Ishikawa (cell line): Measurements from ENCODE around the gene SMOC1.

ENCODE experiments used
- CEBPB ChIP-seq: IDR thresholded peaks from 2 replicates; pipeline ENCODE4 v1.6.1; 2012
- CREB1 ChIP-seq: IDR thresholded peaks from 2 replicates; pipeline ENCODE4 v1.6.1; 2012; ENCODE audit warnings: low read depth
- EGR1 ChIP-seq: IDR thresholded peaks from 2 replicates; pipeline ENCODE4 v1.6.1; 2012
- EP300 ChIP-seq: IDR thresholded peaks from 2 replicates; pipeline ENCODE4 v1.6.1; 2012; ENCODE audit warnings: borderline replicate concordance
- FOXM1 ChIP-seq: IDR thresholded peaks from 2 replicates; pipeline ENCODE4 v1.6.1; 2012; ENCODE audit warnings: low read depth, borderline replicate concordance
- MAX ChIP-seq: IDR thresholded peaks from 2 replicates; pipeline ENCODE4 v1.6.1; 2012
- NFIC ChIP-seq: IDR thresholded peaks from 2 replicates; pipeline ENCODE4 v1.6.1; 2012
- RAD21 ChIP-seq: IDR thresholded peaks from 2 replicates; pipeline ENCODE4 v1.6.1; 2012; ENCODE audit warnings: low read depth
- TAF1 ChIP-seq: IDR thresholded peaks from 2 replicates; pipeline ENCODE4 v1.6.1; 2012; ENCODE audit warnings: low read depth, mild to moderate bottlenecking
- TCF12 ChIP-seq: IDR thresholded peaks from 2 replicates; pipeline ENCODE4 v1.6.1; 2012; ENCODE audit warnings: low read depth
- TEAD4 ChIP-seq: IDR thresholded peaks from 2 replicates; pipeline ENCODE4 v1.6.1; 2012
- USF1 ChIP-seq: IDR thresholded peaks from 2 replicates; pipeline ENCODE4 v1.6.1; 2012
- YY1 ChIP-seq: IDR thresholded peaks from 2 replicates; pipeline ENCODE4 v1.6.1; 2012; ENCODE audit warnings: low read depth
- ZBTB7A ChIP-seq: IDR thresholded peaks from 2 replicates; pipeline ENCODE4 v1.6.1; 2012; ENCODE audit warnings: low read depth
- TF ChIP-seq, protein P1 (sequence below): IDR thresholded peaks from 2 replicates; pipeline ENCODE4 v1.6.1; 2012; ENCODE audit warnings: low read depth, mild to moderate bottlenecking

Gene SMOC1

GRCh38 chr14:69996216-69996615, 117.0 kb downstream of the SMOC1 start:
- TF ChIP-seq MAX (no peak), EP300 (no peak), TCF12 (no peak), NFIC (no peak), USF1 (no peak), CREB1 (no peak), RAD21 (no peak), EGR1 (no peak), TEAD4 (no peak), ZBTB7A (no peak), CEBPB (no peak), TAF1 (no peak), FOXM1 (no peak)
- TF ChIP-seq, protein P1, sequence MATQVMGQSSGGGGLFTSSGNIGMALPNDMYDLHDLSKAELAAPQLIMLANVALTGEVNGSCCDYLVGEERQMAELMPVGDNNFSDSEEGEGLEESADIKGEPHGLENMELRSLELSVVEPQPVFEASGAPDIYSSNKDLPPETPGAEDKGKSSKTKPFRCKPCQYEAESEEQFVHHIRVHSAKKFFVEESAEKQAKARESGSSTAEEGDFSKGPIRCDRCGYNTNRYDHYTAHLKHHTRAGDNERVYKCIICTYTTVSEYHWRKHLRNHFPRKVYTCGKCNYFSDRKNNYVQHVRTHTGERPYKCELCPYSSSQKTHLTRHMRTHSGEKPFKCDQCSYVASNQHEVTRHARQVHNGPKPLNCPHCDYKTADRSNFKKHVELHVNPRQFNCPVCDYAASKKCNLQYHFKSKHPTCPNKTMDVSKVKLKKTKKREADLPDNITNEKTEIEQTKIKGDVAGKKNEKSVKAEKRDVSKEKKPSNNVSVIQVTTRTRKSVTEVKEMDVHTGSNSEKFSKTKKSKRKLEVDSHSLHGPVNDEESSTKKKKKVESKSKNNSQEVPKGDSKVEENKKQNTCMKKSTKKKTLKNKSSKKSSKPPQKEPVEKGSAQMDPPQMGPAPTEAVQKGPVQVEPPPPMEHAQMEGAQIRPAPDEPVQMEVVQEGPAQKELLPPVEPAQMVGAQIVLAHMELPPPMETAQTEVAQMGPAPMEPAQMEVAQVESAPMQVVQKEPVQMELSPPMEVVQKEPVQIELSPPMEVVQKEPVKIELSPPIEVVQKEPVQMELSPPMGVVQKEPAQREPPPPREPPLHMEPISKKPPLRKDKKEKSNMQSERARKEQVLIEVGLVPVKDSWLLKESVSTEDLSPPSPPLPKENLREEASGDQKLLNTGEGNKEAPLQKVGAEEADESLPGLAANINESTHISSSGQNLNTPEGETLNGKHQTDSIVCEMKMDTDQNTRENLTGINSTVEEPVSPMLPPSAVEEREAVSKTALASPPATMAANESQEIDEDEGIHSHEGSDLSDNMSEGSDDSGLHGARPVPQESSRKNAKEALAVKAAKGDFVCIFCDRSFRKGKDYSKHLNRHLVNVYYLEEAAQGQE, result no peak

DNA sequence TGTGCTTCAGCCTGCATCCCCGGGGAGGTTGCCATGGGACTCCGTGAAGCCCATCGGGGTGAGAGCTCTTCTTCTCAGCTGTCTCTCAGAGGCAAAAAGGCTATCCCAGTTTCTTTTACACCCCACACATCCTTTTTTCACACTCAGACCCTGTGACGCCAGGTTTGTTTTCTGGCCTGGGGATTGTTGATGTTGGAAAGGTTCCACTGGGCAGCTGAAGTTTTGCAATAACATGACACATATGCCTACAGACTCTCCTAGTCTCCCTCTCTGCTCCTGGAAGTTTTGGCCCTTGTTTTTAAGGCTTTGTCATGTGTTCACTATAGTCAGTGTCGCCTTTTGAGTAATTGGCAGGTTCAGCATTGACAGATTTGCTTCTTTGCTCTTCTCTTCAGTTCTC, 118.6 kb downstream of the SMOC1 start:
- TF ChIP-seq CREB1 (no peak), ZBTB7A (no peak), NFIC (no peak), EP300 (no peak)

DNA sequence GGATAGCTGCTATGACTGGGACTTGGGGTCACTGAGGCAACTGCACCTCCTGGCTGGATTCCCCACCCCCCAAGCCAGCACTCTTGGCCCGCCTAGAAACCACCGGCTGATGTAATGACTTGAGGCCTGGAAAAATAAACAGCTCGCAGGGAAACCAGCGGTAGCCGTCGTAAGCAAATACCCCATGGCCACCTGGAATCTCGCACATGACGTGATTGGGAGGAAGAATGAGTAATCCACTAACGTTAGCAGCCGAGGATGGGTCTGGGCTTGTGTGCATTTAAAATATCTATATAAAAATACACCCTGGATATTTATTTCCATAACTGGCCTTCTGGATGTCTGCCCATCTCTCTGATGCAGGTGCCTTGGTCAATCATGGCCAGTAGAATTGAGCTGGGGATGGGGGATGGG, 120.1 kb downstream of the SMOC1 start:
- TF ChIP-seq TEAD4 (no peak), USF1 (no peak), MAX (no peak), CEBPB (no peak), NFIC (no peak), TAF1 (no peak), RAD21 (no peak), YY1 (no peak), CREB1 (no peak), FOXM1 (no peak), ZBTB7A (no peak), EP300 (no peak), EGR1 (no peak), TCF12 (no peak)
- TF ChIP-seq, protein P1, result no peak

GRCh38 chr14:70000601-70001000, 121.4 kb downstream of the SMOC1 start:
- no peak for TF ChIP-seq TEAD4
- TF ChIP-seq USF1, result no peak
- no peak for TF ChIP-seq NFIC
- no peak for TF ChIP-seq FOXM1
- no peak for TF ChIP-seq EGR1
- TF ChIP-seq TAF1, result no peak
- no peak for TF ChIP-seq CEBPB
- TF ChIP-seq EP300, result no peak
- no peak for TF ChIP-seq ZBTB7A
- TF ChIP-seq, protein P1, result no peak
- TF ChIP-seq MAX, result no peak
- no peak for TF ChIP-seq CREB1
- no peak for TF ChIP-seq TCF12
- no peak for TF ChIP-seq RAD21
- no peak for TF ChIP-seq YY1
